Activated T-helper 9 cell treated with anti-CD3 and anti-CD28 coated beads, Interleukin-2, amount 50 U/mL, for 16 hours (primary cell): Measurements from ENCODE around the gene P3H1.
"Not testable (repeated sequence)": the region's sequence is repeated elsewhere in the genome, so short reads cannot be mapped to it uniquely, and the experiment has no call there.

Experiments
- DNase-seq: peaks from one replicate; pipeline ENCODE4 v3.0.0-alpha.2; 2020; ENCODE audit warnings: low read depth

The P3H1 gene

DNA sequence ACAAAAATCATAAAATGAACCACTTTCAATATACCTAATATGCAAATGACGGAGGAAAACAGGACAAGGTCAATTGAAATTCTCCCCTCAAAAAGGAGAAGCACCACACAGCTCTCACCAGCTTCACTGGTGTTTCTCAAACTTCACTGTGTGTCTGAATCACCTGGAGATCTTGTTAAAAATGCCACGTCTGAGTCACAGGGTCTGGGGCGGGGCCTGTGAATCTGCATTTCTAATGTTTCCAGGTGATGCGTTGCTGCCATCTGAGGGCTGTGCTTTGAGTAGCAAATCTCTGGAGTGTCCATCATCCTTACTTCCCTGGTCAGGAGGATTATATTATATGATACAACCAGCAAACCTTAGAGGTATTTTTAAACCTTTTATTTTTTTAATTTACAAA lies 35.8 kb downstream of the P3H1 start:
- peak; percentile 14 for DNase-seq

DNA sequence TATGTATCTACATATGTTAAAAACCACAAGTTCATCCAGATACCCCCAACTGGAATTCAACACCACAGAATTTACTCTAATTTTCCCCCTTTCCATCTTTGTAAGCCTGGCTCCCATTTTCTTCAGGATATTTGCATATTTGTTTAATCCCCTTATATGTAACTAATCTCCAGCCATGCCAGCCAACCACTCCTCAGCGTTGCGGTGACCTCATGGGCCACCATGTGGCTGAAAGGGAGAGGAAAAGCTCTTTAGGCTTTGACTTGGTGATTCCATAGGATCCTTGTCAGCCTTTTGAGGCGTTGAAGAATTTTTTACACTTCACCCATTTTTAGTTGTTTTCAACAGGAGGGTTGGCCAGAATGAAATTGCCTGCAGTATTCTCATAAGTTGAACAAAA lies 36.8 kb downstream of the P3H1 start:
- no peak for DNase-seq

DNA sequence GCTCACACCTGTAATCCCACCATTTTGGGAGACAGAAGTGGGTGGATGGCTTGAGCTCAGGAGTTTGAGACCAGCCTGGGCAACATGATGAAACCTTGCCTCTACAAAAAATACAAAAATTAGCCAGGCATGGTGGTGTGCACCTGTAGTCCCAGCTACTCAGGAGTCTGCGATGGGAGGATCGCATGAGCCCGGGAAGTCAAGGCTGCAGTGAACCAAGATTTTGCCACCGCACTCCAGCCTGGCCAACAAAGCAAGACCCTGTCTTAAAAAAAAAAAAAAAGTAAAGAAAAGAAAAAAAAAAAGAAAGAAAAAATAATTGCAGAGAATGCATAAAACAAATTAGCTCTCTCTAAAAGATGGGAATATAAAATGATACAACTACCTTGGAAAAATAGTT lies 41.0 kb downstream of the P3H1 start:
- DNase-seq = not testable (repeated sequence)

DNA sequence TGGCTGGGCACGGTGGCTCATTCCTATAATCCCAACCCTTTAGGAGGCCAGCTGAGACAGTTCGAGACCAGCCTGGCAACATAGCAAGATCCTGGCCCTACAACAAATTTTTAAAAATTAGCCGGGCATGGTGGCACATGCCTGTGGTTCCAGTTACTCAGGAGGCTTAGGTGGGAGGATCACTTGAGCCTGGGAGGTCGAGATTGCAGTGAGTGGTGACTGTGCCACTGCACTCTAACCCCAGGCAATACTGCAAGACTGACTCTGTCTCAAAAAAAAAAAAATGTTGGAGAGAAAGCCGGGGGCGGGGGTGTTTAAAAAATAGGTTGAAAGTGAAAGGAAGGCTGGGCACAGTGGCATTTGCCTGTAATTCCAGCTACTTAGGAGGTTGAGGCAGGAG lies 43.3 kb downstream of the P3H1 start:
- DNase-seq = no peak

DNA sequence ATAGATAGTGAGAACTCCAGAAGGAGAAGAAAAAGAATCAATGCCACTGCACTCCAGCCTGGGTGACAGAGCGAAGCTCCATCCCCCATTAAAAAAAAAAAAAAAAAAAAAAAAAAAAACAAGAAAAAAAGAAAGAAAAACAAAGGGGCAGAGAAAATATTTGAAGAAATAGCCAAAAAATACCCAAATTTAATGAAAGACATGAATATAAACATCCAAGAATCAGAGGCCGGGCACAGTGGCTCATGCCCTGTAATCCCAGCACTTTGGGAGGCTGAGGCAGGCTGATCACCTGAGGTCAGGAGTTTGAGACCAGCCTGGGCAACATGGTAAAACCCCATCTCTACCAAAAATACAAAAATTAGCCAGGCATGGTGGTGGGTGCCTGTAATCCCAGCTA lies 44.4 kb downstream of the P3H1 start:
- DNase-seq = not testable (repeated sequence)

DNA sequence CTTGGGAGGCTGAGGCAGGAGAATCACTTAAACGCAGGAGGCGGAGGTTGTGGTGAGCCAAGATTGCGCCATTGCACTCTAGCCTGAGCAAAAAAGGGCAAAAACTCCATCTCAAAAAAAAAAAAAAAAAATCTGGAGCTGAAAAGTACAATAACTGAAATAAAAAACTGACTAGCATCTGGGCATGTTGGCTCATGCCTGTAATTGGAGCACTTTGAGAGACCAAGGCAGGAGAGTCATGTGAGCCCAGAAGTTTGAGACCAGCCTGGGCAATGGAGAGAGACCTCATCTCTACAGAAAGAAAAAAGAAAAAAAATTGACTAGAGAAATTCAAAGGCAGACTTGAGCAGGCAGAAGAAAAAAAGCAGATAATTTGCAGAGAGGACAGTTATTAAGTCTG lies 44.9 kb downstream of the P3H1 start:
- no peak for DNase-seq

DNA sequence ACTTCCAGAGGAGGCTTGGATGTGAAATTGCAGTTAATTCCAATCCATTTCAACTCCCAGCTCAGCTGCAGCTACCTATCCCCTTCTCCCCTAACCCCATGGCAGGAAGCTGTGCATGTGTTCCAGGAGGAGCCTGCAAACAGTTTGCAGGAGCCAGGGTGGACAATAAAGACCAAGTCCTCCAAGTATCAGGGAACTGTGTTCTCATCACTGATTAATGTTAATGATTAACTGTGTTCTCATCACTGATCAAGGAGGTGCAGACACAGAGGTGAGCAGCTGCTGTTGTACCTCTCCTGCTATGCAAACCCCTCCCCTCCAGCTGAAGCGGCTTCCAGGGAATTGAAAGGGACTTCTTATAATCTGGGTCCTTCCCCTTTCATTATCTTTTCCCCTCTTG lies 46.0 kb downstream of the P3H1 start:
- no peak for DNase-seq

DNA sequence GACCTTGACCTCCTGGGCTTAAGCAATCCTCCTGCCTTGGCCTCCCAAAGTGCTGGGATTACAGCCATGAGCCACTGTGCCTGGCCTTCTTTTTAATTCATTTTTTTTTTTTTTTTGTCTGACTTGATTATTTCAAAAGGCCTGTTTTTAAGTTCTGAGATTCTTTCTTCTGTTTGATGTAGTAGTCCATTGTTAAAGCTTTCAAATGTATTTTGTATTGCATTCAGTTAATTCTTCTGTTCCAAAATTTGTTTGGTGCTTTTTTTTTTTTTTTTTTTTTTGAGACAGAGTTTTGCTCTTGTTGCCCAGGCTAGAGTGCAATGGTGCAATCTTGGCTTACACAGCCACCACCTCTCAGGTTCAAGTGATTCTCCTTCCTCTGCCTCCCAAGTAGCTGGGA lies 52.4 kb downstream of the P3H1 start:
- DNase-seq = not testable (repeated sequence)

DNA sequence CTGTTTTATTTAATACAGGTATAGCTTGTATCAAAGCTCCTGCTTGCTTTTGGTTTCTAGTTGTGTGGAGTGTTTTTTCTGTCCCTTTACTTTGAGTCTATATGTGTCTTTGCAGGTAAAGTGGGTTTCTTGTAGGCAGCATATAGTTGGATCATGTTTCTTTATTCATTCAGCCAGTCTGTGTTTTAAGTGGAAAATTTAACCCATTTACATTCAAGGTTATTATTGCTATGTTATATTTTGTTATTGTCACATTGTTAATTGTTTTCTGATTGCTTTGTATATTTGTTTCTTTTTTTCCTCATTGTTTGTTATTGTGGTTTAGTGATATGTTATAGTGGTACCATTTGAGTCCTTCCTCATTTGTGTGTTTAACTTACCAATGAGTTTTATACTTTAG lies 53.5 kb downstream of the P3H1 start:
- no peak for DNase-seq

DNA sequence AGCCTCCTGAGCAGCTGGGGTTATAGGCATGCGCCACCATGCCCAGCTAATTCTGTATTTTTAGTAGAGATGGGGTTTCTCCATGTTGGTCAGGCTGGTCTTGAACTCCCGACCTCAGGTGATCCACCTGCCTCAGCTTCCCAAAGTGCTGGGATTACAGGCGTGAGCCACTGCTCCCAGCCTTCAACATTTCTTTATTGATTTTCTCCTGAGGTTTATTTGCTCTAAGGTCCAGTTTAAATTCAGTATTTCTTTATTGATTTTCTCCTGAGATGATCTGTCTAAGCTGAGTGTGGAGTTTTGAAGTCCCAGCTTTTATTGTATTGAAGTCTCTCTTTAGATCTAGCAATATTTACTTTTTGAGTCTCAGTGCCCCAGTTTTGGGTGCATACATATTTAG lies 54.0 kb downstream of the P3H1 start:
- not testable (repeated sequence) for DNase-seq

DNA sequence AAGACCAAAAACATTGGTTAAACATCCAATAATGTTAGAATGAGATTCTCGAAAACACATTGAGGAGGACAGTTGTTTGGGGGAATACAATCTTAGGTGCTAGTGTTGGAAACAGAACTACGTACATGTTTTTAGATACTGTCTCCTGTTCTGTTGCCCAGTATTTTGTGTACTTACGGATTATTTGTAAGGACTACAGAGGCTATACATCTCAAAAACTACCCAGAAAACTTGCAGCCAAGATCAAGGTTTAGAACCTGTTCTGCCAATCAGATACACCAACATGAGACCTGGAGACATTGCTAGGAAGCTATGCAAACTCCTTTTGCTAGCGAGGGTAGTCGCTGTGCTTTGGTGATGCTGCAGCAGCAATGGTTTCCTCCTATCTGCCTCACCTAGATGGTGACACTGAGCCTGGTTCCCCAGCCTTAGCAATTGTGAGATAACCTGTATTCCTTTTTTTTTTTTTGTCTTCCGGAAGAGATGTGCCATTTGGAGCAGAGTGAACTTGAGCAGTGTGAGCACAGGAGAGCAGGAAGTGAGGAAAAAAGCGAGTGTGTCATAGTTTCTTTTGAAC lies 62.9 kb downstream of the P3H1 start:
- no peak for DNase-seq

DNA sequence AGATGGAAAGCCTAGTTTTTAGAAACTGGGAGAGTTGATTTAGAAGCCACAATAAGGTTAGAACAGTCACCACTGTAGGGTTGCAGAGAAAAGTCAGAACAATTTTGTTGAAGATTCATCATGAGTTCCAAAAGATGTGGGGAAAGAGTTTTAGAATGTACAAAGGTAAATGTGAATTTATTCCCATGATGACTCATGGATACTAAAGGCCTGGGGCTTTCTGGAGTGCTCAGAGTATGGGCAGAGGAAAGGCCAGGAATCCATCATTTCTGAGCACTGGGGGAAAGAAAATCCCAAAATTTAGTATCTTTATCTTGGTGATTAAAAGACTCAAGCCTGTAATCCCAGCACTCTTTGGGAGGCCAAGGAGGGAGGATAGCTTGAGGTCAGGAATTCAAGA lies 66.8 kb downstream of the P3H1 start:
- no peak for DNase-seq

DNA sequence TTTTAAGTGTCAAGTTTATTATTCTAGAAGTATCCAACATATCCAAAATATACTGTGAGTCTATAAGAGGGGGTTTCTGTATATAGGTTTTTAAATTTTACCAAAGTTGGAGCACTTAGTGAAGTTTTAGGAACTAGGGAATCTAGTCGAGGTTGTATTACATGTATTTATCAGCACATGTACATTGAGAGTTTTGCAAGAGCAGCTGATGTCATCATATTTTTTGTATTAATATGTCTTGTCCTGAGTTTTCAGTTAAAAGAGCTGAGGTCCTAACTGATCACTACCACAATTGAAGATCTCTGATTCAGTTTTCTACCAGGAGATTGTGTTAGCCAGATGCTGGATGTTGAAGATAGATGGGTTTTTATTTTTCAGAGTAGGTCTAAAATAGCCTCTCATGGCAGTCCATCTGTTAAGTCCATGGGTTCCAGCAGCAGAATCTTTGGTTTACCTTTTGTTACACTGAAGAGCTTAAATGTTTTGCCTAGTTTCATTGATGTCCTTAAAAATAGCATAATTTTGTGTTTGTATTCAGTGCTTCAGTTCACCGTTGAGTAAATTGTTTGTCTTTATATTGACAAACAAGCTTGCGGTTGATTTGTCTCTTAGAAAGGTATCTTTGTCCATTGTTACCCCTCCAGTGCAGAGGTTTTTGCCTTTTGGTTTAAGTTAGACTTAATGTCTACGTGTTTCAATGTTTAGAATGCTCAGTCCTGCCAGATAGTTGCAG lies 68.6 kb downstream of the P3H1 start:
- DNase-seq = no peak
